ENCODE measurements around the gene USP17L19.
"Not testable (repeated sequence)": the region's sequence is repeated elsewhere in the genome, so short reads cannot be mapped to it uniquely, and the experiment has no call there.

The USP17L19 gene, protein sequence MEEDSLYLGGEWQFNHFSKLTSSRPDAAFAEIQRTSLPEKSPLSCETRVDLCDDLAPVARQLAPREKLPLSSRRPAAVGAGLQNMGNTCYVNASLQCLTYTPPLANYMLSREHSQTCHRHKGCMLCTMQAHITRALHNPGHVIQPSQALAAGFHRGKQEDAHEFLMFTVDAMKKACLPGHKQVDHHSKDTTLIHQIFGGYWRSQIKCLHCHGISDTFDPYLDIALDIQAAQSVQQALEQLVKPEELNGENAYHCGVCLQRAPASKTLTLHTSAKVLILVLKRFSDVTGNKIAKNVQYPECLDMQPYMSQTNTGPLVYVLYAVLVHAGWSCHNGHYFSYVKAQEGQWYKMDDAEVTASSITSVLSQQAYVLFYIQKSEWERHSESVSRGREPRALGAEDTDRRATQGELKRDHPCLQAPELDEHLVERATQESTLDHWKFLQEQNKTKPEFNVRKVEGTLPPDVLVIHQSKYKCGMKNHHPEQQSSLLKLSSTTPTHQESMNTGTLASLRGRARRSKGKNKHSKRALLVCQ

DNA sequence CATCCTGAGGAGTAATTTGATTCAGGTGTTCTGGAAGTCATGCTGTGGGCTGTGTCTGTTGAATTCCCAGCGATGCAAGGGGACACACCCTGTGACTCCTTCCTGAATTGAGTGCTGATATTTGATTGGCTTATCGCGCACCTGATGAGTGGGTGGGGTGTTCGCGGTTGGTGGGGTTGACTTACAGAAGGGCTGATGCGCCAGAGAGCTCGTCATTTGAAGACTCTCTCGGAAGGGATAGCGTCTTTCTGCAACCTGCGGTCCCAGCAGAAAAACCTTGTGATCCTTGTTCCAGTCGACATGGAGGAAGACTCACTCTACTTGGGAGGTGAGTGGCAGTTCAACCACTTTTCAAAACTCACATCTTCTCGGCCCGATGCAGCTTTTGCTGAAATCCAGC, at the start of gene USP17L19:
USP17L19 (plus strand) TSS at position 301 of the 400 bp plus-strand sequence; CDS start at position 301, 0 bp downstream.
- DNase-seq (ENCODE audit: extremely low read depth, low read depth), result not testable (repeated sequence)

DNA sequence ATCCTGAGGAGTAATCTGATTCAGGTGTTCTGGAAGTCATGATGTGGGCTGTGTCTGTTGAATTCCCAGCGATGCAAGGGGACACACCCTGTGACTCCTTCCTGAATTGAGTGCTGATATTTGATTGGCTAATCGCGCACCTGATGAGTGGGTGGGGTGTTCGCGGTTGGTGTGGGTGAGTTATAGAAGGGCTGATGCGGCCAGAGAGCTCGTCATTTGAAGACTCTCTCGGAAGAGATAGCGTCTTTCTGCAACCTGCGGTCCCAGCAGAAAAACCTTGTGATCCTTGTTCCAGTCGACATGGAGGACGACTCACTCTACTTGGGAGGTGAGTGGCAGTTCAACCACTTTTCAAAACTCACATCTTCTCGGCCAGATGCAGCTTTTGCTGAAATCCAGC, 42.8 kb upstream of the USP17L19 start, which contains the start of gene USP17L10:
USP17L10 (plus strand) TSS at position 301 of the 400 bp plus-strand sequence; CDS start at position 301, 0 bp downstream.
- not testable (repeated sequence) for DNase-seq (ENCODE audit: extremely low read depth, low read depth)

DNA sequence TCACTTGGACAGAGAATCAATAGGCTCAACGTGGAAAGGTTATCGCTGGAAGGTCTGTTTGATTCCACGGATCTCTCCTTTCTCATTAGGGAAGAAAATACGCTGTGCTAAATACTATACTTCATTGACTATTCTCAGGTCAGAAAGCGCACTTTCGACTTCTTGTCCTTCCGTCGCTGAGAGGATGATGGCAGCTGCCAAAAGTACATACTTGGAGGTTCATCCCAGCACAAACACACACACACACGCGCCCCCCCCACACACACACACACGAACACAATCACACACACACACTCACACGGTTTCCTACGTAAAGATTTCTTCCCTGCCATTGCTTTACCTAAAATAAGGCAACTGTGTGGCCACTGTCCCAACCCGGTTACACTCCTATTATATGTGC, 38.5 kb upstream of the USP17L19 start:
- not testable (repeated sequence) for DNase-seq (ENCODE audit: extremely low read depth, low read depth)

DNA sequence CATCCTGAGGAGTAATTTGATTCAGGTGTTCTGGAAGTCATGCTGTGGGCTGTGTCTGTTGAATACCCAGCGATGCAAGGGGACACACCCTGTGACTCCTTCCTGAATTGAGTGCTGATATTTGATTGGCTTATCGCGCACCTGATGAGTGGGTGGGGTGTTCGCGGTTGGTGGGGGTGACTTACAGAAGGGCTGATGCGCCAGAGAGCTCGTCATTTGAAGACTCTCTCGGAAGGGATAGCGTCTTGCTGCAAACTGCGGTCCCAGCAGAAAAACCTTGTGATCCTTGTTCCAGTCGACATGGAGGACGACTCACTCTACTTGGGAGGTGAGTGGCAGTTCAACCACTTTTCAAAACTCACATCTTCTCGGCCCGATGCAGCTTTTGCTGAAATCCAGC, 38.1 kb upstream of the USP17L19 start, which contains the start of gene USP17L11:
USP17L11 (plus strand) TSS at position 301 of the 400 bp plus-strand sequence; CDS start at position 301, 0 bp downstream.
- DNase-seq (ENCODE audit: extremely low read depth, low read depth), result not testable (repeated sequence)

DNA sequence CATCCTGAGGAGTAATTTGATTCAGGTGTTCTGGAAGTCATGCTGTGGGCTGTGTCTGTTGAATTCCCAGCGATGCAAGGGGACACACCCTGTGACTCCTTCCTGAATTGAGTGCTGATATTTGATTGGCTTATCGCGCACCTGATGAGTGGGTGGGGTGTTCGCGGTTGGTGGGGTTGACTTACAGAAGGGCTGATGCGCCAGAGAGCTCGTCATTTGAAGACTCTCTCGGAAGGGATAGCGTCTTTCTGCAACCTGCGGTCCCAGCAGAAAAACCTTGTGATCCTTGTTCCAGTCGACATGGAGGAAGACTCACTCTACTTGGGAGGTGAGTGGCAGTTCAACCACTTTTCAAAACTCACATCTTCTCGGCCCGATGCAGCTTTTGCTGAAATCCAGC, 33.3 kb upstream of the USP17L19 start, which contains the start of gene USP17L12:
USP17L12 (plus strand) TSS at position 301 of the 400 bp plus-strand sequence; CDS start at position 301, 0 bp downstream.
- not testable (repeated sequence) for DNase-seq (ENCODE audit: extremely low read depth, low read depth)

DNA sequence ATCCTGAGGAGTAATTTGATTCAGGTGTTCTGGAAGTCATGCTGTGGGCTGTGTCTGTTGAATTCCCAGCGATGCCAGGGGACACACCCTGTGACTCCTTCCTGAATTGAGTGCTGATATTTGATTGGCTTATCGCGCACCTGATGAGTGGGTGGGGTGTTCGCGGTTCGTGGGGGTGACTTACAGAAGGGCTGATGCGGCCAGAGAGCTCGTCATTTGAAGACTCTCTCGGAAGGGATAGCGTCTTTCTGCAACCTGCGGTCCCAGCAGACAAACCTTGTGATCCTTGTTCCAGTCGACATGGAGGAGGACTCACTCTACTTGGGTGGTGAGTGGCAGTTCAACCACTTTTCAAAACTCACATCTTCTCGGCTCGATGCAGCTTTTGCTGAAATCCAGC, 28.6 kb upstream of the USP17L19 start, which contains the start of gene USP17L13:
USP17L13 (plus strand) TSS at position 301 of the 400 bp plus-strand sequence; CDS start at position 301, 0 bp downstream.
- not testable (repeated sequence) for DNase-seq (ENCODE audit: extremely low read depth, low read depth)

DNA sequence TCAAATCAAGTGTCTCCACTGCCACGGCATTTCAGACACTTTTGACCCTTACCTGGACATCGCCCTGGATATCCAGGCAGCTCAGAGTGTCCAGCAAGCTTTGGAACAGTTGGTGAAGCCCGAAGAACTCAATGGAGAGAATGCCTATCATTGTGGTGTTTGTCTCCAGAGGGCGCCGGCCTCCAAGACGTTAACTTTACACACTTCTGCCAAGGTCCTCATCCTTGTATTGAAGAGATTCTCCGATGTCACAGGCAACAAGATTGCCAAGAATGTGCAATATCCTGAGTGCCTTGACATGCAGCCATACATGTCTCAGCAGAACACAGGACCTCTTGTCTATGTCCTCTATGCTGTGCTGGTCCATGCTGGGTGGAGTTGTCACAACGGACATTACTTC, 22.9 kb upstream of the USP17L19 start:
- DNase-seq (ENCODE audit: extremely low read depth, low read depth), result not testable (repeated sequence)

DNA sequence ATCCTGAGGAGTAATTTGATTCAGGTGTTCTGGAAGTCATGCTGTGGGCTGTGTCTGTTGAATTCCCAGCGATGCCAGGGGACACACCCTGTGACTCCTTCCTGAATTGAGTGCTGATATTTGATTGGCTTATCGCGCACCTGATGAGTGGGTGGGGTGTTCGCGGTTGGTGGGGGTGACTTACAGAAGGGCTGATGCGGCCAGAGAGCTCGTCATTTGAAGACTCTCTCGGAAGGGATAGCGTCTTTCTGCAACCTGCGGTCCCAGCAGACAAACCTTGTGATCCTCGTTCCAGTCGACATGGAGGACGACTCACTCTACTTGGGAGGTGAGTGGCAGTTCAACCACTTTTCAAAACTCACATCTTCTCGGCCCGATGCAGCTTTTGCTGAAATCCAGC, 19.1 kb upstream of the USP17L19 start, which contains the start of gene USP17L15:
USP17L15 (plus strand) TSS at position 301 of the 400 bp plus-strand sequence; CDS start at position 301, 0 bp downstream.
- not testable (repeated sequence) for DNase-seq (ENCODE audit: extremely low read depth, low read depth)

DNA sequence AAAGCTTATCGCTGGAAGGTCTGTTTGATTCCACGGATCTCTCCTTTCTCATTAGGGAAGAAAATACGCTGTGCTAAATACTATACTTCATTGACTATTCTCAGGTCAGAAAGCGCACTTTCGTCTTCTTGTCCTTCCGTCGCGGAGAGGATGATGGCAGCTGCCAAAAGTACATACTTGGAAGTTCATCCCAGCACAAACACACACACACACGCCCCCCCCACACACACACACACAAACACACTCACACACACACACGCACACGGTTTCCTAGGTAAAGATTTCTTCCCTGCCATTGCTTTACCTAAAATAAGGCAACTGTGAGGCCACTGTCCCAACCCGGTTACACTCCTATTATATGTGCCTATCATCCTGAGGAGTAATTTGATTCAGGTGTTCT, 14.7 kb upstream of the USP17L19 start:
- not testable (repeated sequence) for DNase-seq (ENCODE audit: extremely low read depth, low read depth)

DNA sequence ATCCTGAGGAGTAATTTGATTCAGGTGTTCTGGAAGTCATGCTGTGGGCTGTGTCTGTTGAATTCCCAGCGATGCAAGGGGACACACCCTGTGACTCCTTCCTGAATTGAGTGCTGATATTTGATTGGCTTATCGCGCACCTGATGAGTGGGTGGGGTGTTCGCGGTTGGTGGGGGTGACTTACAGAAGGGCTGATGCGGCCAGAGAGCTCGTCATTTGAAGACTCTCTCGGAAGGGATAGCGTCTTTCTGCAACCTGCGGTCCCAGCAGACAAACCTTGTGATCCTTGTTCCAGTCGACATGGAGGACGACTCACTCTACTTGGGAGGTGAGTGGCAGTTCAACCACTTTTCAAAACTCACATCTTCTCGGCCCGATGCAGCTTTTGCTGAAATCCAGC, 9.6 kb upstream of the USP17L19 start, which contains the start of gene USP17L17:
USP17L17 (plus strand) TSS at position 301 of the 400 bp plus-strand sequence; CDS start at position 301, 0 bp downstream.
- not testable (repeated sequence) for DNase-seq (ENCODE audit: extremely low read depth, low read depth)

DNA sequence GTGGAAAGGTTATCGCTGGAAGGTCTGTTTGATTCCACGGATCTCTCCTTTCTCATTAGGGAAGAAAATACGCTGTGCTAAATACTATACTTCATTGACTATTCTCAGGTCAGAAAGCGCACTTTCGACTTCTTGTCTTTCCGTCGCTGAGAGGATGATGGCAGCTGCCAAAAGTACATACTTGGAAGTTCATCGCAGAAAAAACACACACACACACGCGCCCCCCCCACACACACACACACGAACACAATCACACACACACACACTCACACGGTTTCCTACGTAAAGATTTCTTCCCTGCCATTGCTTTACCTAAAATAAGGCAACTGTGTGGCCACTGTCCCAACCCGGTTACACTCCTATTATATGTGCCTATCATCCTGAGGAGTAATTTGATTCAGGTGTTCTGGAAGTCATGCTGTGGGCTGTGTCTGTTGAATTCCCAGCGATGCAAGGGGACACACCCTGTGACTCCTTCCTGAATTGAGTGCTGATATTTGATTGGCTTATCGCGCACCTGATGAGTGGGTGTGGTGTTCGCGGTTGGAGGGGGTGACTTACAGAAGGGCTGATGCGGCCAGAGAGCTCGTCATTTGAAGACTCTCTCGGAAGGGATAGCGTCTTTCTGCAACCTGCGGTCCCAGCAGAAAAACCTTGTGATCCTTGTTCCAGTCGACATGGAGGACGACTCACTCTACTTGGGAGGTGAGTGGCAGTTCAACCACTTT, 5.1 kb upstream of the USP17L19 start, which contains the start of gene USP17L18:
USP17L18 (plus strand) TSS at position 678 of the 728 bp plus-strand sequence; CDS start at position 678, 0 bp downstream.
- DNase-seq (ENCODE audit: extremely low read depth, low read depth), result not testable (repeated sequence)

DNA sequence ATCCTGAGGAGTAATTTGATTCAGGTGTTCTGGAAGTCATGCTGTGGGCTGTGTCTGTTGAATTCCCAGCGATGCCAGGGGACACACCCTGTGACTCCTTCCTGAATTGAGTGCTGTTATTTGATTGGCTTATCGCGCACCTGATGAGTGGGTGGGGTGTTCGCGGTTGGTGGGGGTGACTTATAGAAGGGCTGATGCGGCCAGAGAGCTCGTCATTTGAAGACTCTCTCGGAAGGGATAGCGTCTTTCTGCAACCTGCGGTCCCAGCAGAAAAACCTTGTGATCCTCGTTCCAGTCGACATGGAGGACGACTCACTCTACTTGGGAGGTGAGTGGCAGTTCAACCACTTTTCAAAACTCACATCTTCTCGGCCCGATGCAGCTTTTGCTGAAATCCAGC, 4.6 kb downstream of the USP17L19 start, which contains the start of gene USP17L20:
USP17L20 (plus strand) TSS at position 301 of the 400 bp plus-strand sequence; CDS start at position 301, 0 bp downstream.
- DNase-seq (ENCODE audit: extremely low read depth, low read depth), result not testable (repeated sequence)

DNA sequence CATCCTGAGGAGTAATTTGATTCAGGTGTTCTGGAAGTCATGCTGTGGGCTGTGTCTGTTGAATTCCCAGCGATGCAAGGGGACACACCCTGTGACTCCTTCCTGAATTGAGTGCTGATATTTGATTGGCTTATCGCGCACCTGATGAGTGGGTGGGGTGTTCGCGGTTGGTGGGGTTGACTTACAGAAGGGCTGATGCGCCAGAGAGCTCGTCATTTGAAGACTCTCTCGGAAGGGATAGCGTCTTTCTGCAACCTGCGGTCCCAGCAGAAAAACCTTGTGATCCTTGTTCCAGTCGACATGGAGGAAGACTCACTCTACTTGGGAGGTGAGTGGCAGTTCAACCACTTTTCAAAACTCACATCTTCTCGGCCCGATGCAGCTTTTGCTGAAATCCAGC, 9.4 kb downstream of the USP17L19 start, which contains the start of gene USP17L21:
USP17L21 (plus strand) TSS at position 301 of the 400 bp plus-strand sequence; CDS start at position 301, 0 bp downstream.
- not testable (repeated sequence) for DNase-seq (ENCODE audit: extremely low read depth, low read depth)

DNA sequence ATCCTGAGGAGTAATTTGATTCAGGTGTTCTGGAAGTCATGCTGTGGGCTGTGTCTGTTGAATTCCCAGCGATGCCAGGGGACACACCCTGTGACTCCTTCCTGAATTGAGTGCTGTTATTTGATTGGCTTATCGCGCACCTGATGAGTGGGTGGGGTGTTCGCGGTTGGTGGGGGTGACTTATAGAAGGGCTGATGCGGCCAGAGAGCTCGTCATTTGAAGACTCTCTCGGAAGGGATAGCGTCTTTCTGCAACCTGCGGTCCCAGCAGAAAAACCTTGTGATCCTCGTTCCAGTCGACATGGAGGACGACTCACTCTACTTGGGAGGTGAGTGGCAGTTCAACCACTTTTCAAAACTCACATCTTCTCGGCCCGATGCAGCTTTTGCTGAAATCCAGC, 14.1 kb downstream of the USP17L19 start, which contains the start of gene USP17L22:
USP17L22 (plus strand) TSS at position 301 of the 400 bp plus-strand sequence; CDS start at position 301, 0 bp downstream.
- DNase-seq (ENCODE audit: extremely low read depth, low read depth), result not testable (repeated sequence)

DNA sequence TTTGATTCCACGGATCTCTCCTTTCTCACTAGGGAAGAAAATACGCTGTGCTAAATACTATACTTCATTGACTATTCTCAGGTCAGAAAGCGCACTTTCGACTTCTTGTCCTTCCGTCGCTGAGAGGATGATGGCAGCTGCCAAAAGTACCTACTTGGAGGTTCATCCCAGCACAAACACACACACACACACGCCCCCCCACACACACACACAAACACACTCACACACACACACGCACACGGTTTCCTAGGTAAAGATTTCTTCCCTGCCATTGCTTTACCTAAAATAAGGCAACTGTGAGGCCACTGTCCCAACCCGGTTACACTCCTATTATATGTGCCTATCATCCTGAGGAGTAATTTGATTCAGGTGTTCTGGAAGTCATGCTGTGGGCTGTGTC, 18.5 kb downstream of the USP17L19 start:
- not testable (repeated sequence) for DNase-seq (ENCODE audit: extremely low read depth, low read depth)

All from AG09319 (cell line).